RWPE2 (cell line): ENCODE data around the gene CIRBP.

Experiments
- ATAC-seq: fragments of 200-7000 bp; cut with Tn5 transposase; 3 replicates; pipeline ENCODE4 v1.9.1; 2021; ENCODE audit warnings: low read depth
- DNase-seq: peaks from one replicate; pipeline ENCODE4 v3.0.0-alpha.2; 2020; ENCODE audit warnings: low spot score
- H3K27ac ChIP-seq: fragments of 450-650 bp; 2 replicates; pipeline ENCODE4 v1.5.1; 2017; ENCODE audit warnings: mild to moderate bottlenecking; ENCODE audit not compliant: poor library complexity, severe bottlenecking
- H3K27me3 ChIP-seq: fragments of 250-450 bp; sonication (Bioruptor Pico); 2 replicates; pipeline ENCODE4 v1.5.1; 2021; ENCODE audit warnings: mild to moderate bottlenecking, moderate library complexity; ENCODE audit not compliant: insufficient read depth, poor library complexity, severe bottlenecking
- H3K36me3 ChIP-seq: fragments of 250-450 bp; sonication (Bioruptor Pico); 2 replicates; pipeline ENCODE4 v1.5.1; 2020; ENCODE audit warnings: low read depth, mild to moderate bottlenecking, moderate library complexity
- H3K4me1 ChIP-seq: fragments of 250-450 bp; sonication (Bioruptor Pico); 2 replicates; pipeline ENCODE4 v1.5.1; 2021; ENCODE audit warnings: mild to moderate bottlenecking, moderate library complexity; ENCODE audit not compliant: insufficient read depth, poor library complexity, severe bottlenecking
- H3K4me3 ChIP-seq: fragments of 250-450 bp; sonication (Bioruptor Pico); 2 replicates; pipeline ENCODE4 v1.5.1; 2021; ENCODE audit warnings: mild to moderate bottlenecking, moderate library complexity; ENCODE audit not compliant: severe bottlenecking
- H3K9me3 ChIP-seq: fragments of 250-450 bp; sonication (Bioruptor Pico); 2 replicates; pipeline ENCODE4 v1.5.1; 2021; ENCODE audit warnings: mild to moderate bottlenecking, moderate library complexity; ENCODE audit not compliant: severe bottlenecking
- TF ChIP-seq, protein P1 (sequence below): fragments of 450-650 bp; IDR thresholded peaks from one replicate; pipeline ENCODE4 v1.5.1; 2017; ENCODE audit warnings: mild to moderate bottlenecking, moderate library complexity; ENCODE audit not compliant: poor library complexity, severe bottlenecking

CIRBP gene

DNA sequence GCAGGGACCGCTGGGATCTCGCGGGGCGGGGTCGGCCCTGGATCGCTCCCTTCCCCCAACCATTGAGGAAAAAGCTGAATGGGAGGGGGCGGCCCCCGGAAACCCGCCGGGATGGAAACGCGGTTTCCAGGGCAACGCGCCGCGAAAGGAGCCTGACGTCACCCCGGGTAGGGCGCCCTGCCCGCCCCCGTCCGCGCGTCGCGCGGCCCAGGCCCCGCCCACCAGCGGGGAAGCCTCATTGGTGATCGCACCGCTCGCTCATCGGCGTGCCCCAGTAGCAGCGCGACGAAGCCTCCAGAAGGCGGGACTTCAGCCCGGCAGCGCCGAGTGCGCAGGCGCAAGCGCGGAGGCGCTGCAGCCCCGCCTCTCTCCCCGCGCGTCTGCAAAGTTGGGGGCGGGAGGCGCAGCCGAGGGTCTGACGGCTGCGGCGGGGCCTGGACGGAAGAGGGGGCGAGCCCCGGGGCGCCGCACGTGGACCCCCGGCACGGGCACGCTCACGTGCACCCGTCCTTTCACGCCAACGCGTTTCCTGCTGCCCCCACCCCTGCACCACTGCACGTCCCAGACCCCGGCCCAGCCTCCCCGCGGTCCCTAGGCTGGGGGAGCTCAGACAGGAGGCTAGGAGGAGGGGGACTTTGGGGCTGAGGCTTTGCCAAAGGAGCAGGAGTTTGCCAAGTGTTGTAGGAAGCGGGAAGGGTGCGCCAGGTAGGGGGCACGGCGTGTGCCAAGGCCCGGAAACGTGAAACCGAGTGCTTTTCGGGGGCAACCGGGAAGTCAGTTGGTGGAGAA lies 8.2 kb upstream of the CIRBP start:
- TF ChIP-seq, protein P1, sequence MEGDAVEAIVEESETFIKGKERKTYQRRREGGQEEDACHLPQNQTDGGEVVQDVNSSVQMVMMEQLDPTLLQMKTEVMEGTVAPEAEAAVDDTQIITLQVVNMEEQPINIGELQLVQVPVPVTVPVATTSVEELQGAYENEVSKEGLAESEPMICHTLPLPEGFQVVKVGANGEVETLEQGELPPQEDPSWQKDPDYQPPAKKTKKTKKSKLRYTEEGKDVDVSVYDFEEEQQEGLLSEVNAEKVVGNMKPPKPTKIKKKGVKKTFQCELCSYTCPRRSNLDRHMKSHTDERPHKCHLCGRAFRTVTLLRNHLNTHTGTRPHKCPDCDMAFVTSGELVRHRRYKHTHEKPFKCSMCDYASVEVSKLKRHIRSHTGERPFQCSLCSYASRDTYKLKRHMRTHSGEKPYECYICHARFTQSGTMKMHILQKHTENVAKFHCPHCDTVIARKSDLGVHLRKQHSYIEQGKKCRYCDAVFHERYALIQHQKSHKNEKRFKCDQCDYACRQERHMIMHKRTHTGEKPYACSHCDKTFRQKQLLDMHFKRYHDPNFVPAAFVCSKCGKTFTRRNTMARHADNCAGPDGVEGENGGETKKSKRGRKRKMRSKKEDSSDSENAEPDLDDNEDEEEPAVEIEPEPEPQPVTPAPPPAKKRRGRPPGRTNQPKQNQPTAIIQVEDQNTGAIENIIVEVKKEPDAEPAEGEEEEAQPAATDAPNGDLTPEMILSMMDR, result no peak
- Histone ChIP-seq H3K27ac (peak overlapping the region; percentile 97), H3K27me3 (no peaks in the 10 kb centered on the region), H3K4me3 (peak overlapping the region; percentile 68), H3K4me1 (peaks cover 34% of the 10 kb centered on the region), H3K36me3 (peaks cover 24% of the 10 kb centered on the region), H3K9me3 (no peaks in the 10 kb centered on the region)
- ATAC-seq, result peak; percentile 48
- peak; percentile 92 for DNase-seq

DNA sequence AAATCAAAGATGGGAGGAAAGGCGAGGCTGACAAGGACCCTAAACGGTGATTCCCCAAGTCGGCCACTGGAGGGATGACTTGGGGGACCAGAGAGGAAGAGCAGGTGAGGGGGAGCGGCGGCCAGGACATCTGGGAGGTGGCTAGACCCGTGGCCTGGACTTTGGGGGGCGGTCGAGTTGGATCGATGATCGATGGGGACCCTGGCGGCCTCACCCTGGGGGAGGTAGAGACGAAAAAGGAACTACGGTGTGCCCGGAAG lies 7.7 kb upstream of the CIRBP start:
- TF ChIP-seq, protein P1, result no peak
- Histone ChIP-seq H3K9me3 (no peaks in the 10 kb centered on the region), H3K4me1 (peaks cover 34% of the 10 kb centered on the region), H3K27ac (peak overlapping the region; percentile 97), H3K27me3 (no peaks in the 10 kb centered on the region), H3K4me3 (peak overlapping the region; percentile 68), H3K36me3 (peaks cover 19% of the 10 kb centered on the region)
- DNase-seq (no peak), ATAC-seq (no peak)

GRCh38 chr19:1261798-1262622 lies 7.1 kb upstream of the CIRBP start:
- Histone ChIP-seq H3K4me1 (peaks cover 34% of the 10 kb centered on the region), H3K4me3 (peak overlapping the region; percentile 68), H3K9me3 (no peaks in the 10 kb centered on the region), H3K27ac (peak overlapping the region; percentile 97), H3K36me3 (peaks cover 13% of the 10 kb centered on the region), H3K27me3 (no peaks in the 10 kb centered on the region)
- no peak for DNase-seq
- ATAC-seq, result peak; percentile 6
- TF ChIP-seq, protein P1, result no peak

DNA sequence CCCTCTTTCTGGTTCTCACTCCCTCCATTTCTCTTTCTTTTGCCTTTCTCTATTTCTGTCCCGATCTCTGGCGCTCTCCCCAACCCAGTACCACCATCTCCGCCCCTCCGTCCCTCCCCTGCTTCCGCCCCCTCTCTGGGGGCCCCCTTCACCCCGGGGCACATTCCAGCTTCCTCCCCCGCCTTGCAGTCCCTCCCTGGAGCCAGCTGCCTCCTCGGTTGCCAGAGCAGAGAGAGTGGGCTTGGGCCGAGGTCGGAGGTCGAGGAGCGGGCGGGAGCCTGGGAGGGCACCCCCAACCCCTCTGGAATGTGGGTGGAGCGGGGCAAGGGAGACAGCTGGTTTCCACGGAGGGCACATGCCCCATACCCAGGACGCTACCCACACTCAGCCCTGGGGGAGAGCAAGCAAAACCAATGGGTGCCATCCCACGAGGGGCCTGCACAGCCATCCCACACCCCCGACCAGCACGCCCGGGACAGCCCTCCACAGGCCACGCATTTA lies 6.5 kb upstream of the CIRBP start:
- no peaks in the 10 kb centered on the region for H3K9me3 ChIP-seq
- DNase-seq, result no peak
- no peak for ATAC-seq
- TF ChIP-seq, protein P1, result no peak
- H3K27me3 ChIP-seq, result no peaks in the 10 kb centered on the region
- H3K4me3 ChIP-seq, result peak overlapping the region; percentile 68
- H3K36me3 ChIP-seq, result peaks cover 7% of the 10 kb centered on the region
- peaks cover 30% of the 10 kb centered on the region for H3K4me1 ChIP-seq
- H3K27ac ChIP-seq, result peak overlapping the region; percentile 97
